DOHH2 (cell line): ENCODE measurements around the gene BDNF.

Experiments
- CTCF ChIP-seq: fragments of 200-600 bp; sonication (generic); IDR thresholded peaks from one replicate; pipeline ENCODE4 v1.5.1; 2014; ENCODE audit warnings: antibody characterized with exemption, mild to moderate bottlenecking, low read depth, low read length; ENCODE audit not compliant: poor library complexity, severe bottlenecking
- EZH2phosphoT487 ChIP-seq: fragments of 200-600 bp; sonication (generic); IDR thresholded peaks from 2 replicates; pipeline ENCODE4 v1.6.1; 2017; ENCODE audit warnings: borderline replicate concordance, mild to moderate bottlenecking, antibody characterized with exemption, low read length, moderate library complexity, mixed read lengths

GRCh38 chr11:27656320-27656719 lies 43.9 kb downstream of the BDNF start:
- TF ChIP-seq CTCF (no peak), EZH2phosphoT487 (no peak)
